H9 (cell line): ENCODE data around the gene PLCB1. TPM values are rescaled to one million over a fixed set of nuclear protein-coding genes. Genes with fewer than 3 reads are reported as not detected.

Experiments
- DNase-seq: peaks from one replicate; pipeline ENCODE4 v3.0.0-alpha.2; 2017
- H2AFZ ChIP-seq: one replicate; pipeline ENCODE4 v1.6.1; 2013; ENCODE audit warnings: mild to moderate bottlenecking, low read length, control low read depth, moderate library complexity
- H2AK5ac ChIP-seq: 2 replicates; pipeline ENCODE4 v1.6.1; 2013; ENCODE audit warnings: low read length, control low read depth, mixed read lengths; ENCODE audit not compliant: insufficient read length
- H2BK120ac ChIP-seq: one replicate; pipeline ENCODE4 v1.6.1; 2013; ENCODE audit warnings: low read depth, mild to moderate bottlenecking, low read length, control low read depth, inconsistent platforms; ENCODE audit not compliant: poor library complexity, severe bottlenecking
- H2BK12ac ChIP-seq: 2 replicates; pipeline ENCODE4 v1.6.1; 2013; ENCODE audit warnings: low read length, control low read depth, mixed read lengths, low read depth; ENCODE audit not compliant: insufficient read length
- H2BK15ac ChIP-seq: 2 replicates; pipeline ENCODE4 v1.6.1; 2013; ENCODE audit warnings: low read depth, low read length, control low read depth
- H2BK20ac ChIP-seq: one replicate; pipeline ENCODE4 v1.6.1; 2013; ENCODE audit warnings: low read depth, mild to moderate bottlenecking, low read length, control low read depth, inconsistent platforms; ENCODE audit not compliant: poor library complexity, severe bottlenecking
- H2BK5ac ChIP-seq: 2 replicates; pipeline ENCODE4 v1.6.1; 2013; ENCODE audit warnings: low read length, control low read depth, mixed read lengths; ENCODE audit not compliant: insufficient read length
- H3K14ac ChIP-seq: 2 replicates; pipeline ENCODE4 v1.6.1; 2013; ENCODE audit warnings: low read length, control low read depth; ENCODE audit not compliant: insufficient read depth
- H3K18ac ChIP-seq: 2 replicates; pipeline ENCODE4 v1.6.1; 2013; ENCODE audit warnings: low read depth, mild to moderate bottlenecking, mixed read lengths, low read length, control low read depth; ENCODE audit not compliant: insufficient read length
- H3K23ac ChIP-seq: 2 replicates; pipeline ENCODE4 v1.6.1; 2013; ENCODE audit warnings: low read length, control low read depth, mixed read lengths, low read depth; ENCODE audit not compliant: insufficient read length
- H3K23me2 ChIP-seq: 2 replicates; pipeline ENCODE4 v1.6.1; 2013; ENCODE audit warnings: low read depth, mild to moderate bottlenecking, mixed read lengths, low read length, control low read depth; ENCODE audit not compliant: insufficient read length, poor library complexity, severe bottlenecking
- H3K27ac ChIP-seq: 2 replicates; pipeline ENCODE4 v1.5.1; 2013; ENCODE audit warnings: low read length, control low read depth, mixed read lengths, low read depth; ENCODE audit not compliant: insufficient read length
- H3K27me3 ChIP-seq: 2 replicates; pipeline ENCODE4 v1.6.1; 2013; ENCODE audit warnings: low read length, control low read depth, inconsistent platforms; ENCODE audit not compliant: insufficient read depth
- H3K4ac ChIP-seq: 2 replicates; pipeline ENCODE4 v1.6.1; 2013; ENCODE audit warnings: low read depth, mild to moderate bottlenecking, control low read depth, inconsistent platforms, low read length, moderate library complexity
- H3K4me1 ChIP-seq: 2 replicates; pipeline ENCODE4 v1.6.1; 2013; ENCODE audit warnings: low read length, control low read depth, inconsistent platforms; ENCODE audit not compliant: insufficient read depth
- H3K4me2 ChIP-seq: 2 replicates; pipeline ENCODE4 v1.6.1; 2013; ENCODE audit warnings: low read length, control low read depth, mixed read lengths; ENCODE audit not compliant: insufficient read length, insufficient read depth
- H3K56ac ChIP-seq: 2 replicates; pipeline ENCODE4 v1.6.1; 2013; ENCODE audit warnings: low read depth, mild to moderate bottlenecking, mixed read lengths, low read length, control low read depth; ENCODE audit not compliant: insufficient read length
- H3K79me1 ChIP-seq: 2 replicates; pipeline ENCODE4 v1.6.1; 2013; ENCODE audit warnings: low read depth, mild to moderate bottlenecking, moderate library complexity, low read length, control low read depth, inconsistent platforms; ENCODE audit not compliant: insufficient read depth, poor library complexity, severe bottlenecking
- H3K79me2 ChIP-seq: 2 replicates; pipeline ENCODE4 v1.6.1; 2013; ENCODE audit warnings: low read length, control low read depth, inconsistent platforms; ENCODE audit not compliant: insufficient read depth
- H3K9ac ChIP-seq: 2 replicates; pipeline ENCODE4 v1.6.1; 2013; ENCODE audit warnings: low read length, control low read depth, mixed read lengths; ENCODE audit not compliant: insufficient read length; ENCODE audit errors: extremely low read depth
- H3K9me3 ChIP-seq: one replicate; pipeline ENCODE4 v1.6.1; 2013; ENCODE audit warnings: low read depth, low read length, inconsistent platforms; ENCODE audit not compliant: control insufficient read depth
- H3T11ph ChIP-seq: one replicate; pipeline ENCODE4 v1.6.1; 2013; ENCODE audit warnings: mild to moderate bottlenecking, low read length, control low read depth, inconsistent platforms
- H4K20me1 ChIP-seq: one replicate; pipeline ENCODE4 v1.6.1; 2013; ENCODE audit not compliant: control insufficient read depth, insufficient read length, insufficient read depth
- H4K5ac ChIP-seq: 2 replicates; pipeline ENCODE4 v1.6.1; 2013; ENCODE audit warnings: low read depth, mild to moderate bottlenecking, mixed read lengths, low read length, control low read depth; ENCODE audit not compliant: insufficient read length
- H4K8ac ChIP-seq: replicated peaks from 2 replicates; pipeline ENCODE4 v1.6.1; 2013; ENCODE audit warnings: low read length, control low read depth, mixed read lengths, low read depth; ENCODE audit not compliant: insufficient read length
- H4K91ac ChIP-seq: 2 replicates; pipeline ENCODE4 v1.6.1; 2013; ENCODE audit warnings: low read depth, mild to moderate bottlenecking, moderate library complexity, mixed read lengths, low read length, control low read depth; ENCODE audit not compliant: insufficient read length
- H3K27ac Mint-ChIP-seq, 3 experiments: 2 replicates in 2 of 3; 3 replicates in 1 of 3; pipeline ENCODE4 v1.8.0; 2020 to 2021; ENCODE audit warnings: mixed read lengths in 3 of 3, mild to moderate bottlenecking in 1 of 3, moderate library complexity in 1 of 3
- H3K27me3 Mint-ChIP-seq: 2 replicates; pipeline ENCODE4 v1.8.0; 2021; ENCODE audit warnings: low read depth, mild to moderate bottlenecking, moderate library complexity, mixed read lengths
- H3K36me3 Mint-ChIP-seq, 3 experiments: 2 replicates in 2 of 3; 3 replicates in 1 of 3; pipeline ENCODE4 v1.8.0; 2020 to 2021; ENCODE audit warnings: low read depth in 3 of 3, mixed read lengths in 3 of 3; ENCODE audit not compliant: insufficient read depth in 1 of 3
- H3K4me1 Mint-ChIP-seq, 2 experiments: 2 replicates each; pipeline ENCODE4 v1.8.0; 2020; ENCODE audit warnings: mixed read lengths in 2 of 2
- H3K4me3 Mint-ChIP-seq, 2 experiments: 2 replicates in 1 of 2; 3 replicates in 1 of 2; pipeline ENCODE4 v1.8.0; 2020 to 2021; ENCODE audit warnings: mild to moderate bottlenecking in 2 of 2, mixed read lengths in 2 of 2, moderate library complexity in 1 of 2
- H3K9me3 Mint-ChIP-seq, 2 experiments: 2 replicates in 1 of 2; 3 replicates in 1 of 2; pipeline ENCODE4 v1.8.0; 2020; ENCODE audit warnings: mild to moderate bottlenecking in 2 of 2, mixed read lengths in 2 of 2, moderate library complexity in 1 of 2
- CTCF ChIP-seq: fragments of 200-600 bp; sonication (generic); conservative IDR thresholded peaks from 3 replicates; pipeline ENCODE4 v1.8.0; 2021; ENCODE audit warnings: antibody characterized with exemption, mild to moderate bottlenecking
- total RNA-seq: library from RNA; stranded (reverse); gene quantifications from 2 replicates; pipeline ENCODE4 v1.2.1, GENCODE V29; 2021

The PLCB1 gene
- total RNA-seq, 1 experiment from 2014 or later: 11.5 TPM

- Histone ChIP-seq H2BK12ac (no peak overlapping the region), H2BK20ac (no peak overlapping the region), H3T11ph (no peak overlapping the region), H3K23me2 (no peaks in the 10 kb centered on the region), H4K91ac (no peak overlapping the region), H3K18ac (no peak overlapping the region), H3K4ac (no peak overlapping the region), H4K8ac (no peak overlapping the region), H2AFZ (no peak overlapping the region), H3K4me1 (no peaks in the 10 kb centered on the region; the same call in 1 of the 2 replicates), H3K23ac (no peak overlapping the region), H3K9me3 (no peaks in the 10 kb centered on the region), H4K20me1 (no peaks in the 10 kb centered on the region), H3K56ac (no peak overlapping the region), H3K9ac (no peak overlapping the region), H2AK5ac (no peak overlapping the region), H2BK5ac (no peak overlapping the region), H3K27me3 (no peaks in the 10 kb centered on the region), H3K14ac (peak overlapping the region; percentile 29; the same call in 1 of the 2 replicates), H4K5ac (no peak overlapping the region), H2BK120ac (no peak overlapping the region), H3K4me2 (no peak overlapping the region), H3K79me1 (no peaks in the 10 kb centered on the region), H2BK15ac (no peak overlapping the region), H3K79me2 (no peaks in the 10 kb centered on the region), H3K27ac (no peak overlapping the region)
- no peak for DNase-seq
- H3K27me3 Mint-ChIP-seq: no peaks in the 10 kb centered on the region
- peaks cover 2 to 6% of the 10 kb centered on the region in 2 experiments; a peak in 2 of 4 replicates for H3K4me1 Mint-ChIP-seq
- H3K27ac Mint-ChIP-seq: peak overlapping the region in 1 of 3 experiments; percentile 17; a peak in 1 of 7 replicates
- no peak overlapping the region for H3K4me3 Mint-ChIP-seq
- H3K36me3 Mint-ChIP-seq: no peaks in the 10 kb centered on the region
- no peak for TF ChIP-seq CTCF
- H3K9me3 Mint-ChIP-seq: no peaks in the 10 kb centered on the region
Observed at GRCh38 chr20:8248051-8248450, 116.0 kb downstream of the PLCB1 start.
